NCI-H748 treated with DMSO at 0.1 percent for 48 hours (cell line): ENCODE data around the gene FAAP100.

Experiments
- DNase-seq: peaks from one replicate; lab custom pipeline; 2025; lab: John Stamatoyannopoulos, UW

The FAAP100 gene

DNA sequence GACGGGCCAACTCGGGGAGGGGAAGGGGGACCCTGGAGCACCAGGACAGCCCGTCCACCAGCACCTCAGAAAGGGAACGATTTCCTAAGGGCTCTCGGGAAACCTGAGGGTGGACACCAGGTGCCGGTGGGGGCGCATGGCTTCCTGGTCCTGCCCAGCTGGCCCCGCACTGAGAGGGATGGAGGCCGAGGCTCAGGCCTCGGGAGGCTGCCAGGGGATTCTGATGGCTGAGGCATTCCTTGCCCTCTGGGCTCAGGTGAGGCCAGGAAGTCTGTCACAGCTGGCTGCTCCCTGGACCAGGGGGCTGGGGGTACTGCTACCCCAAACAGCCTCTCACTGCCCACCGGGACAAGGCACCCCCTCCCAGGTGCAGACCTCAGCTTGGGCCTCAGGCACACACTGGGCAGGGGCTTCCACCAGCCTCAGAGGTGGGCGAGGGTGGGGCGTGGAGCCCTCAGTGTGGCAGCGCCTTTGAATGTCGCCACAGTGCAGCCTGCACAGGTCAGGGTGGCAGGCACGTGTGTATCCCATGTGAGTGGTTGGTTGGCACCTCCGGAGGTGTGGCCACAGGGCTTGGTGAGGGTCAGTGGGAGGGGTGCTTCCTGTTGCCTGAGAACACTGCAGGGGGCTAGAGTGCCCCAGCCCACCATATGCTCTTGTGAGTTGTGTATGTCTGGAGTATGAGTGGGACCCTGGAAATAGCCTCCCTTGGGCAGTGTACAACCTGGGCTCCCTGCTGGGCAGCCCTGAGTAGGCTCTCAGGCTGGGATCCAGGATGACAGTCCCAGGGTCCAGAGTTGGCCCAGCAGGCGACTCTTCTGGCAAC is 27.9 kb downstream of the FAAP100 start:
- DNase-seq = no peak

- no peak for DNase-seq
These were observed 28.6 kb downstream of the FAAP100 start for GRCh38 chr17:81523402-81524038.

GRCh38 chr17:81522491-81523401 is 29.4 kb downstream of the FAAP100 start:
- DNase-seq = no peak

DNA sequence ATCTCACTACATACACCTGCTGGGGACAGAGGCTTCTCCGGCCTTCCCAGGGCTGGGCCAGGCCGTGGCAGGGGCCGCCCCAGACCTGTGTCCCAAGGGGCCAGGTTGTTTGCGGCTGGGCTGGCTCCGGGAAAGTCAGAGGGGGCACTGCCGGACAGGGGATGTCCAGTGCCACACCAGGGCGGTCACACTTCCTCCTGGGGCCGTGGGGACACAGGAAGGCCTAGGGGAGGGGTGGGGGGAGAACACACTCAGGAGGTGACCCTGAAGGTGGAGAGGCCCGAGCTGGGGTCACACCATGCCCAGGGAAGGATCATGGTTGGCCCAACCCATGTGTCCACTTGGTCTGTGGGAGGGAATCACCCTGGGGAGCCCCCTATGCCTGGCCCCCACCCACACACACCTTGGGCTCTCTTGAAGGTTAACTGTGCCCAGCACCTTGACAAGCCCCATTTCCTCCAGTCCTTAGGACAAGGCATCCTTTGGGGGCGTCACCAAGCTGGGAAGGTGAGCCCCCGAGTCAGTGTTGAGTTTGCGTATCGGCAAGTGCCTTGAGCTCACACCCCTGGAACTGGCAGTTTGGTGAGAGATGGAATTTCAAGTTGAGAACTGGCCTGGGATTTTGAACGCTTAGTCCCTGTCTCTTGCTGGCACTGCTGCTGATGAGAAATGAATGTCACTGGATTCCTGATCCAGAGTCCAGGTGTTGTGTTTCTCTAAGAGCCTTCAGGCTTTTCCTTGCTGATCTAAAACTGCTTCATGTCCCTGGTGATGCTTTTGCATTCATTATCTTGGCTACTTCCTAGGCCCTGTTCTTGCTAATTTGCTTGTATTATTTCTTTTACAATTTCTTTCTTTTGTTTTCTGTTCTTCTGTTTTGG is 31.9 kb downstream of the FAAP100 start:
- DNase-seq = no peak

DNA sequence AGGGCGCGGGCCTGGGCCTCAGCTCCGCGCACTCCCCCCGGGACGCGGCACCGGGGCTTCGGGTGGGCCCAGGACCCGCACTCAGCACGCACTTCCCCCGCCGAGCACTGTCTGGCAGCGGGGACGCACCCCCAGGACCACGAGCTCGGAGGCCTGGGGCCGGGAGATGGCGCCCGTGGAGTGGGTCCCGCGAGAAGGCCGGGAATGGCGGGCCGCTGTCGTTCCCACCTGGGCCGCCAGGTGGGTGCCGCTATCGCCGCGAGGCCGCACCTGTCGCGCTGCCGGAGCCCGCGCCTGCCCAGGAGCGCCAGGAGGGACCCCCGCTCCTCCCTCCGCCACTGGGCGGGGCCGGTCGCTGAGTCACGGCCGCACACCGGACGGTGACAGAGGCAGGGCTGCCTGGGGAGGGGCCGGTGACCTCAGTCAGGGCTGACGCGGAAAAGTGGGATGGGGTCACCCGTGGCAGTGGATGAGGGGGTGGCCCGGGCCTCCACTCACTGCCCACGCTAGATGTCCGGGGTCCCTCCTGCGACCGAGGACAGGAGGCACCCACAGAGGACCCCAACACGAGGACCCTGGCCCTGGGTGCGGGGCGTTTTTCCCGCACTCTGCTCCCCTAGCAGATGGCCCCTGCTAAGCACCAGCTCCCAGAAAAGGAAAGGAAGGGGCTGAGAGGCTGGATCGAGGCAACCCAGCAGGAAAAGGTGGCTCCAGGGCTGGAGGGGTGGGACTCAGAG is 32.7 kb downstream of the FAAP100 start:
- DNase-seq = no peak

DNA sequence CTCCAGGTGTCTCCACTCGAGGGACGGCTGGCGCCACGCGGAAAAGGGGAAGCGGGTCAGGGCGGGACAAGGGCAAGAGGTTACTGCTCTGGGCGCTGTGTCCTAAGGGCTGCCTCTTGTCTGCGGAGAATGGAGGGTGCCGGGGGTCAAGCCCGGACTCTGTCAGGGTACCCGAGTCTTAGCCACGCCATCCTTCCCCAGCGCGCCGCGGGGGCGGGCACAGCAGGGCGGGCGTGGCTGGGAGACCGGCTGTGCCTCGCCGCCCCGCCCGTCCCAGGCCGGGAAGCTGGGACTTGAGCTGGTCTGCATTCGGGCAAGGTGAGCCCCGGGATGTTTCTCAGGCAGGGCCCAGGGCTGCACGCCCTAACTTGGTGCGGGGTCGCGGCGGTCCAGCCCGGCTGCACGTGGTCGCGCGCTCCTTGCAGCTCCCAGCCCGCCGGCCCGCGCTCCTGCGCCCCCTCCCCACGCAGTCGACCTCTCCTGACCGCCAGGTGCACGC is 33.3 kb downstream of the FAAP100 start:
- no peak for DNase-seq

DNA sequence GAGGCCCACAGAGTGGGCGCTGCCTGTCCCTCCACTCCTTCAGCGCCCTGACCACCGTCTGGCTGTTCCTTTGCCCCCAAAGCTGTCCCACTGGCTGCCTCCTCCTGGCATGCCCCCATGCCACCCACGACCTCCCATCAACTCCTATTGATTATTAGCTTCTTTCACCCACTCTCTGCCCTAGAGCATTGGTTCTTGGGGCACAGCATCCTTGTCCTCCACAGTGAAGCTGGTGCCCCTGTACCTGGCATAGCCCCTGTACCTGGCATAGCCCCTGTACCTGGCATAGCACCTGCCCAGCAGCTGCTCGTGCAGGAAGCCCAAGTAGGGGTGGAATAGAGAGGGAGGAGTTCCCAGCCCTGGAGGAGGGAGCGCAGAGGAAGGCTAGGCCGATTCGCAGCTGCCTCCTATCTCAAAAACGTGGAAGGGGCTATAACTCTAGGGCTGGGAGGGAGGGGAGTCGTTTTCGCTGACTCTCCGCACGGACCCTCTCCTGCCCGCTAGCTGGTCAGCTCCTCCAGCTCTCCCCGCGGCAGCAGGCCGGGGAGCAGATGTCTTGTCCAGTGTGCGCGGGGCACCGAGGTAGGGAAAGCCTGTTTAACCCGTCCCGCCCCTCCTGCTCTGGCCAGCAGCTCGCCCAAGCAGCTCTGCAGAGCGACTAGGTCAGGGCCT is 33.9 kb downstream of the FAAP100 start:
- DNase-seq = no peak

DNA sequence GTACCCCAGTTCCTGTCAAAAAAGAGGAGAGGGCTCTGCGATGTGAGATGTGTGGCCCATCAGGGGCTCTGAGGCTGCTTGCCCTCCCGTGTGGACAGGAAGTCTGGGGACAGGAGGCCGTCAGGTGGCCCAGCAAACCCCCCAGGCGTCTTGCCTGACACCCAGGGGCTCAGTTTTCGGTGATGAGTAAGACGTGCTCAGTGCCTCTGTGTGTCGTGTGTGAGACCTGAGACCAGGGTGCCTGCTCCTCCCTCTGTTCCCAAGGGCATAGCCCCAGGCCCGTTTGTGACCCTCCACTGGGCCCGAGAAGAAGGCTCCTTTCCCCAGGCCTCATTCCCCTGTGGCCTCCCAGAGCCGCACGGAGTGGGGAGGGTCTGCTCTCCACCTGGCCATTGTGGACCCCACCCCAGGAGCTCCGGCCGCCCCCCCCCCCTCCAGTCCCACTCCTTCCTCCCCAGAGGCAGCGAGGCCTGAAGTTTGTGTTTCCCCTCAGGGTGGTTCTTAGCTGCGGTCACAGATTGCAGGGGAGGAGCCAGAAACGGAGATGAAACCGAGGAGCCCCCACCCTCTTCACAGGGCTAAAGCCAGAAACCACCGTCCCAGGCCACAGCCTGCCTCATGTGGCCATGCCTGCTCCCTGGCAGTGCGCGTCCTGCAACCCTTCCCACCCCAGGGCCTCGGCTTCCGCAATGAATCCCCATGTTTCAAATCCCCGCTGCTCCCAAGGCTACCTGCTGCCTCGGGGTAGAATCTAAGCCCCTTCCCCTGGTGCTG is 34.6 kb downstream of the FAAP100 start:
- DNase-seq = no peak

DNA sequence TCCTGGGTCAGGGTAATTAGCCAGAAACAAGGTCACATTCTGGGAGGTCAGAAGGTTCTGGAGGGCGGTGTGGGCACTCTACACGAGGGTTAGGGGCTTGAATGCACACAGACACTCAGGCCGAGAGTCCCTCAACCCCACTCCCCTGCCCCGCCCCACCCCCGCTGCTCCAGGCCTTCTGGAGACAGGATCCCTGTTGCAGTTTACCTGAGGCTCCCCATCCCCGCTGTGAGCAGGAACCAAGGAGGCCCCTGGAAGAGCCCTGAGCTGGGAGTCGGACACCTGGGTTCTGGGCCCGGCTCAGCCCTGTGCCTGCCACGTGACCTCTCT is 35.2 kb downstream of the FAAP100 start:
- DNase-seq = no peak

GRCh38 chr17:81516439-81516838 is 35.7 kb downstream of the FAAP100 start:
- no peak for DNase-seq

GRCh38 chr17:81515530-81516041 is 36.6 kb downstream of the FAAP100 start:
- no peak for DNase-seq

GRCh38 chr17:81514739-81515529 is 37.2 kb downstream of the FAAP100 start:
- DNase-seq = peak; percentile 47

DNA sequence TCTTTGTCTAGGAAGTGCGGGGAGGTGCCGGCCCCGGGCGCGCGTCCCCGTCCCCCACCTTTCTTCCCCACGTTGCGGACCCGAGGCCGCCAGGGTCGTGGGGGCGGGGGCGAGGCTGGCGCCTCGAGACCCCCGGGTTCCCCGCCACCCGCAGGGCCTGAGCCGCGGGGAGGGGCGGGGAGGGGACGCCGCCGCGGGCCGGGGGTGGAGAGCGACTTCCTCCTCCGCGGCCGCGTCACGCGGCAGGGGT is 37.7 kb downstream of the FAAP100 start:
- DNase-seq = no peak

GRCh38 chr17:81513753-81514488 is 38.2 kb downstream of the FAAP100 start:
- peak; percentile 71 for DNase-seq

DNA sequence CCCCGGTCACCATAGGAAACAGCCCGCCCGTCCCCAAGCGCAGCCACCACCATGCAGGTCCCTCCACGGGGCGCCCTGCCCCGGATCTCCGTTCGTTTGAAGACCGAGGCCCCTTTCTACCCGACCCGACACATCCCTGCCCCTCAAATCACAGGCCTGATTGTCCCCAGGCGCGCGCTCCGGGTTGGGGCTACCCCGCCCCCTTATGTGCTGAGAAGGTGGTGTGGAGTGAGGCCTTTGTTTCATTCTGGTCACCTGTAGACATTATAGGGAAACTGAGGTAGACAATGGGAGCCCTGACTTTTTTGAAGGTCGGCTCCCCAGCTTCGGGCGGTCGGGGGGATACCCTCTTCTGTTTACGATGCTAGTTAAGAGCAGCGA is 38.8 kb downstream of the FAAP100 start:
- DNase-seq = peak; percentile 71

DNA sequence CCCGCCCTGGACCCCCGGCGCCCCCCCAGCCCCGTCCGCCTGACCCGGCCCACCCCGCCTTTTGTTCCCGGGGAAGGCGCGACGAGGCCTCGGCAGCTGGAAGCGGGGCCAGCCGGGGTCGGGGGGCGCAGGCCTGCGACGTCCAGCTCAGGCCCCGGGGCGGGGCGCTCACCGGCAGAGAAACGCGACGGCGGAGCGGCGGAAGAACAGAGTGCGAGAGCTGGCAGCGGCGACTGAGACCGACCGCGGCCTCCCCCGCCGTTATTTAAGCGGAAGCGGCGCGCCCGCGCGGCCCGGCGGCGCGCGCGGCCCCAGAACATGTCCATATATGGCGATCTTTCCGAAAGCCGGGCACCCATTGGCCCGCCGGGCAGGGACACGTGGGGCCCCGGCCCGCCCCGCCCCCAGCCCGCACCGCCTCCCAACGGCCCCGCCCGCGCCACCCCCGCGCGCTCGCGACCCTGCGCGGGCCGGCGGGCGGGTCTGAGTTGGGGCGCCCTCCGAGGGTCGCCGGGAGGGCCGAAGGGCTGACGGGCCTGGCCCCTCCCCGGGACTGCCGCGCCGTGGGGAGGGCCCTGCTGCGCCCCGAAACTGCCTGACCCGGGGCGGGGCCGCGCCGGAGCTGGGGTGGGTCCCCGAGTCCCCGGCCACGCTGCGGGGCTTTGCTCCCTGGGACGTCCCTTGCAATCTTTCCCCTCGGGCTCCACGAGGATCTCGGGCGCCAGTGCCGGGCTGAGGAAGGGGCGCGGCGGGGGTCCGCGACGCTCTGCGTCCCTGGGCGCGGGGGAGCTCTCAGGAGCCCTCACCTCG is 39.4 kb downstream of the FAAP100 start, which contains the start of gene ACTG1:
ACTG1 (minus strand) TSS at position 238 of the 810 bp plus-strand sequence. CDS start 445 bp downstream, outside the sequence.
- DNase-seq = peak; percentile 86
